Keratinocyte (primary cell): ENCODE measurements around the gene DNAH3. TPM values are rescaled to one million over a fixed set of nuclear protein-coding genes. Genes with fewer than 3 reads are reported as not detected.

Source experiments
- DNase-seq: peaks from one replicate; pipeline ENCODE4 v3.0.0-alpha.2; 2011; ENCODE audit warnings: low read depth, missing footprints, low spot score
- FAIRE-seq: peaks from 2 replicates; lab custom pipeline; 2011; peaks lifted over from hg19 to GRCh38; lab: Jason Lieb, UNC
- H2AFZ ChIP-seq: 2 replicates; pipeline ENCODE4 v1.6.0; 2012; ENCODE audit warnings: low read length, control low read depth, inconsistent platforms; ENCODE audit not compliant: control insufficient read depth
- H3K27ac ChIP-seq: 2 replicates; pipeline ENCODE4 v1.5.1; 2011; ENCODE audit warnings: low read length; ENCODE audit not compliant: control insufficient read depth, insufficient read depth
- H3K27me3 ChIP-seq: 3 replicates; pipeline ENCODE4 v1.6.0; 2011; ENCODE audit warnings: low read length; ENCODE audit not compliant: control insufficient read depth, insufficient read depth; ENCODE audit errors: extremely low read depth
- H3K36me3 ChIP-seq, 2 experiments: 2 replicates in 1 of 2; 3 replicates in 1 of 2; pipeline ENCODE4 v1.5.1; 2011; ENCODE audit warnings: low read length in 2 of 2, mild to moderate bottlenecking in 1 of 2; ENCODE audit not compliant: control insufficient read depth in 2 of 2, insufficient read depth in 2 of 2; ENCODE audit errors: extremely low read depth in 1 of 2
- H3K4me1 ChIP-seq: 3 replicates; pipeline ENCODE4 v1.5.1; 2011; ENCODE audit warnings: low read length; ENCODE audit not compliant: control insufficient read depth, insufficient read depth; ENCODE audit errors: extremely low read depth
- H3K4me2 ChIP-seq: 3 replicates; pipeline ENCODE4 v1.6.0; 2011; ENCODE audit warnings: low read depth, low read length; ENCODE audit not compliant: control insufficient read depth, insufficient read depth; ENCODE audit errors: extremely low read depth
- H3K4me3 ChIP-seq, 3 experiments: fragments of 200-600 bp in 1 of 3; sonication (generic) in 1 of 3; 2 replicates in 2 of 3; 3 replicates in 1 of 3; pipeline ENCODE4 v1.5.1; 2011 to 2016; ENCODE audit warnings: low read length in 3 of 3, mild to moderate bottlenecking in 3 of 3, control low read depth in 2 of 3, inconsistent platforms in 1 of 3, low read depth in 1 of 3, mixed read lengths in 1 of 3, mixed run types in 1 of 3, moderate library complexity in 1 of 3; ENCODE audit not compliant: control insufficient read depth in 2 of 3, insufficient read depth in 2 of 3; ENCODE audit errors: extremely low read depth in 1 of 3
- H3K79me2 ChIP-seq: 2 replicates; pipeline ENCODE4 v1.6.0; 2012; ENCODE audit warnings: low read length; ENCODE audit not compliant: control insufficient read depth, insufficient read depth
- H3K9ac ChIP-seq: 3 replicates; pipeline ENCODE4 v1.6.0; 2011; ENCODE audit warnings: low read length; ENCODE audit not compliant: control insufficient read depth, insufficient read depth; ENCODE audit errors: extremely low read depth
- H3K9me1 ChIP-seq: 3 replicates; pipeline ENCODE4 v1.6.0; 2011; ENCODE audit warnings: low read length; ENCODE audit not compliant: control insufficient read depth, insufficient read depth; ENCODE audit errors: extremely low read depth
- H3K9me3 ChIP-seq: 2 replicates; pipeline ENCODE4 v1.5.1; 2012; ENCODE audit warnings: low read depth, low read length; ENCODE audit not compliant: control insufficient read depth
- H4K20me1 ChIP-seq: 3 replicates; pipeline ENCODE4 v1.6.0; 2011; ENCODE audit warnings: low read length; ENCODE audit not compliant: control insufficient read depth, insufficient read depth; ENCODE audit errors: extremely low read depth
- EZH2 ChIP-seq: IDR thresholded peaks from one replicate; pipeline ENCODE4 v1.6.1; 2012; ENCODE audit warnings: inconsistent platforms, mild to moderate bottlenecking, low read length, moderate library complexity
- dilution Hi-C: fragments of 300-500 bp; cut with MboI; formaldehyde crosslinking; loops from one replicate; pipeline ENCODE4 v1.7.0; 2020; ENCODE audit warnings: low sequenced_read_pairs; ENCODE audit not compliant: extremely low pct_ligation_motif_present
- polyA plus RNA-seq, 5 experiments: library from polyadenylated mRNA; depleted of rRNA in 3 of 5; stranded (reverse) in 3 of 5; stranded (forward) in 1 of 5; unstranded in 1 of 5; fragments of >200 nt; gene quantifications; 1 replicate in 1 of 5; 2 replicates in 3 of 5; 3 replicates in 1 of 5; pipeline versions ENCODE4 v1.2.1 to v1.2.3, GENCODE V29; 2011 to 2012; ENCODE audit warnings: missing spikeins in 2 of 5, low read depth in 1 of 5, low replicate concordance in 1 of 5
- TF ChIP-seq, protein P1 (sequence below), 3 experiments: IDR thresholded peaks in 1 of 3; conservative IDR thresholded peaks in 1 of 3; optimal IDR thresholded peaks in 1 of 3; 2 replicates in 2 of 3; 3 replicates in 1 of 3; pipeline versions ENCODE3 to v1.5.1; 2011; ENCODE audit warnings: low read length in 3 of 3, mild to moderate bottlenecking in 3 of 3, moderate library complexity in 2 of 3, control low read depth in 1 of 3, inconsistent platforms in 1 of 3; ENCODE audit not compliant: insufficient read depth in 2 of 3; ENCODE audit errors: extremely low read depth in 1 of 3

Gene DNAH3
- polyA plus RNA-seq, 1 donor (not counting 4 experiments of a cell fraction or from before 2014, with no cell fraction given) = 1.2 TPM

DNA sequence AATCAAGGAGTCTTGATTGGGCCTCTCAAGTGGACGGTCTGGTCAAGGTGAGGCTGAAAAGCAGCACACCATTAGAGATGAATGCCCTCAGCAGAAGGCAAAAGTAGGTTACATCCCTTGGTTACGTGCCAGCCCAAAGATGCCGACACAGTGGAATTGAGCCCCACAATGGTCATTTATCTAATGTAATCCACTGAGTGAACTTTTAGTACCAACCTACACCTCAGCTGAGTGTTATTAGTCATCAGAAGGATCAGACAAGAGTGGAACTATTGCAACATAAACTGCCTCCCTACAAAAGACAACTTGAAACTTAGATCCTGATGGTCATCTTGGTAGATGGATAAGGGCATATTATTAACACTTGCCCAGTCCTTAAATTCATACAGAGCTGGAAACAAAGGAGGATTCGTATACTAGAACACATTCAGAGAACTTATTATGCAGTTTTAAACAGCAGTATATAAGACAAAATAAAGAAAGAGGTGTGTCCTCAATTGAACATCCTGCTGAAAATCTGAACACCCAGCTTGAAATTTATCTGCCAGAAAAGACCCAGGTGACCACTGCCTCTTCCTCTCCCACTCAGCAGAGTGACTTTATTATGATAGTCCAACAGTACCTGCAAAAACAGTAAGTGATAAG lies 253.3 kb downstream of the DNAH3 start:
- Histone ChIP-seq H3K9me1 (peaks cover 5% of the 10 kb centered on the region), H3K79me2 (peaks cover 75% of the 10 kb centered on the region), H3K4me3 (no peak overlapping the region), H3K27me3 (no peaks in the 10 kb centered on the region), H3K36me3 (peaks cover 10 to 18% of the 10 kb centered on the region in 2 experiments), H3K4me1 (peaks cover 30% of the 10 kb centered on the region), H3K27ac (peak overlapping the region; percentile 40), H4K20me1 (no peaks in the 10 kb centered on the region), H3K9ac (no peak overlapping the region), H3K9me3 (no peaks in the 10 kb centered on the region), H3K4me2 (peak overlapping the region; percentile 93), H2AFZ (no peak overlapping the region)
- dilution Hi-C loops = no loop called here
- DNase-seq = no peak
- no peak for FAIRE-seq
- TF ChIP-seq, protein P1, sequence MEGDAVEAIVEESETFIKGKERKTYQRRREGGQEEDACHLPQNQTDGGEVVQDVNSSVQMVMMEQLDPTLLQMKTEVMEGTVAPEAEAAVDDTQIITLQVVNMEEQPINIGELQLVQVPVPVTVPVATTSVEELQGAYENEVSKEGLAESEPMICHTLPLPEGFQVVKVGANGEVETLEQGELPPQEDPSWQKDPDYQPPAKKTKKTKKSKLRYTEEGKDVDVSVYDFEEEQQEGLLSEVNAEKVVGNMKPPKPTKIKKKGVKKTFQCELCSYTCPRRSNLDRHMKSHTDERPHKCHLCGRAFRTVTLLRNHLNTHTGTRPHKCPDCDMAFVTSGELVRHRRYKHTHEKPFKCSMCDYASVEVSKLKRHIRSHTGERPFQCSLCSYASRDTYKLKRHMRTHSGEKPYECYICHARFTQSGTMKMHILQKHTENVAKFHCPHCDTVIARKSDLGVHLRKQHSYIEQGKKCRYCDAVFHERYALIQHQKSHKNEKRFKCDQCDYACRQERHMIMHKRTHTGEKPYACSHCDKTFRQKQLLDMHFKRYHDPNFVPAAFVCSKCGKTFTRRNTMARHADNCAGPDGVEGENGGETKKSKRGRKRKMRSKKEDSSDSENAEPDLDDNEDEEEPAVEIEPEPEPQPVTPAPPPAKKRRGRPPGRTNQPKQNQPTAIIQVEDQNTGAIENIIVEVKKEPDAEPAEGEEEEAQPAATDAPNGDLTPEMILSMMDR (optimal IDR thresholded peaks at IDR 0.05 in 1 of 3, IDR thresholded peaks at IDR 0.05 in 1 of 3, conservative IDR thresholded peaks at IDR 0.05 in 1 of 3; ENCODE audit: extremely low read depth in 1 of 3, insufficient read depth in 2 of 3, low read length in 3 of 3) = no peak
- TF ChIP-seq EZH2 = no peak

GRCh38 chr16:20894388-20894787 lies 256.3 kb downstream of the DNAH3 start:
- dilution Hi-C loops = no loop called here
- Histone ChIP-seq H3K79me2 (peaks cover 94% of the 10 kb centered on the region), H3K9ac (no peak overlapping the region), H3K9me3 (no peaks in the 10 kb centered on the region), H3K27ac (no peak overlapping the region), H3K27me3 (no peaks in the 10 kb centered on the region), H3K4me2 (no peak overlapping the region), H4K20me1 (no peaks in the 10 kb centered on the region), H3K9me1 (peaks cover 5% of the 10 kb centered on the region), H3K4me3 (no peak overlapping the region), H2AFZ (no peak overlapping the region), H3K4me1 (peaks cover 24% of the 10 kb centered on the region), H3K36me3 (peaks cover 16 to 28% of the 10 kb centered on the region in 2 experiments)
- DNase-seq (no peak), FAIRE-seq (no peak)
- TF ChIP-seq EZH2 = no peak
- TF ChIP-seq, protein P1 (optimal IDR thresholded peaks at IDR 0.05 in 1 of 3, IDR thresholded peaks at IDR 0.05 in 1 of 3, conservative IDR thresholded peaks at IDR 0.05 in 1 of 3; ENCODE audit: extremely low read depth in 1 of 3, insufficient read depth in 2 of 3, low read length in 3 of 3) = no peak
